Measurements from ENCODE around the gene TBC1D22A.

GRCh38 chr22:46728470-46728869 is 34.0 kb upstream of the TBC1D22A start:
- no peak for TF ChIP-seq CTCF (IDR thresholded peaks at IDR 0.05)
- TF ChIP-seq POLR2AphosphoS5 (IDR thresholded peaks at IDR 0.05): no peak
- TF ChIP-seq POLR2A (IDR thresholded peaks at IDR 0.05): no peak
- no peak for TF ChIP-seq EP300 (IDR thresholded peaks at IDR 0.05)

Measured in gastroesophageal sphincter (tissue), 3 donors.